Glomerular visceral epithelial cell (primary cell): ENCODE data around the gene ATXN7L3.

ENCODE experiments used
- DNase-seq: peaks from one replicate; pipeline ENCODE4 v3.0.0-alpha.2; 2016; ENCODE audit errors: extremely low spot score

Gene ATXN7L3

DNA sequence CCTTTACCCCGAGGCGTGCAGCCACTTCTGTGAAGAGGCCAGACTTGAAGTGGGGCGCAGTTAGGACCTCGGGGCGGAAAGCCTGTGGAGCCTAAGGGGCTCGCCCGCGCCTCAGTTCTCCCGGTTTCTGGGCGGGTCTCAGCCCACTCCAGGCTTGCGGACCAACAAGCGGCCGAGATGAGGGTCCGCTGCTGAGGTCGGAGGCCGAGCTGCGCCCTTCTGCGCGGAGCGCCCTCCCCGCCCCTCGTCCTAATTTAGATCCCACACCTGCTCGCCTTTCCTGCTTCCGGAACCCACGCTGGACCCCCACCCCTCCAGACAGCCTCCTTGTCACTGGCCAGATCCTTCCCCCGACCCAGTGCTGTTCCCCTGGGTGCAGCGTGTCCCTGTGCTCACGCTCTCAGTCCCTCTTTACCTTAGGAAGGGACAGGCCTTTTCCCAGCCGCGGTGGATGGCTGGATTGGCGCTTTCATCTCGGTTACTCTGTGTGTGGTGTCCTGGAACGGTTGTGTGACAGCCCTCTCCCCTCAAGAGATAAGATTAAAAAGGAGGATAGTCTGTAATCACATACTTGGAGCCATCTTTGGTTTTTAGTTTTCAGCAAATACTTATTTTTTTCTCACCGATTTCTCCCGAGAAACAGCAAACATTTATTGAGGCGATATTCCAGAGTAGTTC is 933 bp upstream of the ATXN7L3 start:
- DNase-seq: no peak

DNA sequence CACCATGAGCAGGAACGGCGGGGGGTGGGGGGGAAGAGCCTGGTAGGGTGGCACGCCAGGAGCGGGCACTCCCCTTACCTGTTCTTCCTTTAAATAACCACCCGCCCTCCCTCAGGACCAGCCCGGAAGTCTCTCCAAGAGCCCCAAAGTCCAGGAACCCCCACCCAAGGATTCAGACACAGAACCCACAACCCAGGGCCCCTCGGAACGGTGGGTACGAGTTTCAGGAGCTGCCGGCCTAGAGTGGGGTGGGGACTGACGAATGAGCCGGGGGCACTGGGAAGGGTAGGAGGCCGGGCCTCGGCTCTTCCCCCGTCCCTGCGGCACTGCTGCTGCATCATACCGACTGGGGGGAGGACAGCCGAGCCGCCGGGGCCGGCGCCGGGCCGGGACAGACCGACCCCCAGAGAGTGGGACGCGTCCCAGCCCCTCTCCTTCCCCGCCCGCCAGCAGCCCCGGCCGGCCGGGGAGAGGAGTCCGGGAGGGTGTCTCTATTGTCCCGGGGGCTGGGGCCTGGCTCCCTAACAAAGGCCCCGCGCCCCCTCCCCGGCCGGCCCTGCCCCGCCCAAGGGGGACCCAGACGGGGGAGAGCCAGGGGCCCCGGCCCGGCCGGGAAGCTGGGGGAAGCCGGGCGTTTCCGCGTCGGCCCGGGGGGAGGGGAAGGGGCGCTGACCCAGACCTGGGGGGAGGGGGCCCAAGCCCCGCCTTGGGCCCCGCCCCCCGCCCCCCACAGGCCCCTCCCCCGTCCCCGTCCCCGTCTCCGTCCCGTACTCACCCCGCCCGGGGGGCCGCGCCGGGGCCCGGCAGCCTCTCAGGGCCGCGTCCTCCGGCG is 747 bp downstream of the ATXN7L3 start:
- DNase-seq: peak; percentile 73

DNA sequence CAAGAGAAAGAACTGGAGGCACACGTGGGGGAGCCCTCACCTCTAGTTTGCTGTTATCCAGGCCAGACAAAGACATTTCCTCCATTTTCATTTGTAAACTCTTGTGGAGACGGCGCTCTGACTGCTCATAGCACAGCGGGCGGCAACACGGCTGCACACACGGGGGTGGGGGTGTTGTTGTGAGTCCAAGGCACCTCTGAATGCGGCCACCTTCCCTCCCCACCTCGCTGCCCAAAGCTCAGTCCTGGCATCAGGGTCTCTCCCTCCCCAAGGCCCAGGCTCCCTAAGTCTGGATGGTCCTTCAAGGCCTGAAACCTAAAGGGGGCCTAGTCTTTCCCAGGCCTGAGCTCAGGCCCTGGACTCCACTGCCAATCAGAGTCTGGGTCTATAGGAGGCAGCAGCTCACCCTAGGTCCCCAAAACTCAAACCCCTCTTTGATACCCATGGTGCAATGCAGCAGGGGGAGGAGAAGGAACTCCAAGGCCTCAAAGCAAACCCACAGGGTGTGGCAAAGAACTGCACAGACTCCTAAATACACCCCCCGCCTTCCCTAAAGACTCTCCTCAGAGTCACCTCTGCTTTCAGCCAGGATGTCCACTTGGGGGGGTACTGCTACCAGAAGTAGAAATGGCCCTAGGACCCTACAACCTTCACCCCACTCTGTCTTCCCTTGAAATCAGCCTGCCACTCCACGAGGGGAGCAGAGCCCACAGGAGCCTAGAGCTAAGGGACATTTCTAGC is 1.5 kb downstream of the ATXN7L3 start:
- DNase-seq: peak; percentile 50

DNA sequence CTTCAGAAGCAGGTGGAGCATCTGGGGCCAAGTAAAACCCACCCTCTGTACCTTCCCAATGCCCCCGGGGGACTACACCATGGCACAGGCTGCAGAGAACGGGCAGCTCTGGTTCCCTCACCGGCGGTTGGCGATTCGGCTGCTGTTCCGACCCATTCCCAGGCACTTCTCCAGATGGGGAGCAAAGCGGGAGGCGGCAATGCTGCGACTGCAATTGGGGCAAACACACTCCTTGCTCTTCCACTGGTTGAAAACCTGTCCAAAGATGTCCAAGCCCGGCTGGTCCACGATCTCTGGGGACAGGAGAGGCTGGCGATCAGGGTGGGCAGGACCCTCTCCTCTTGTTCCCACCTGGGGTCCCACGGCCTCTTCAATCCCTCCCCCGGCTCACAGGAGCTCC is 2.6 kb downstream of the ATXN7L3 start:
- DNase-seq: no peak

DNA sequence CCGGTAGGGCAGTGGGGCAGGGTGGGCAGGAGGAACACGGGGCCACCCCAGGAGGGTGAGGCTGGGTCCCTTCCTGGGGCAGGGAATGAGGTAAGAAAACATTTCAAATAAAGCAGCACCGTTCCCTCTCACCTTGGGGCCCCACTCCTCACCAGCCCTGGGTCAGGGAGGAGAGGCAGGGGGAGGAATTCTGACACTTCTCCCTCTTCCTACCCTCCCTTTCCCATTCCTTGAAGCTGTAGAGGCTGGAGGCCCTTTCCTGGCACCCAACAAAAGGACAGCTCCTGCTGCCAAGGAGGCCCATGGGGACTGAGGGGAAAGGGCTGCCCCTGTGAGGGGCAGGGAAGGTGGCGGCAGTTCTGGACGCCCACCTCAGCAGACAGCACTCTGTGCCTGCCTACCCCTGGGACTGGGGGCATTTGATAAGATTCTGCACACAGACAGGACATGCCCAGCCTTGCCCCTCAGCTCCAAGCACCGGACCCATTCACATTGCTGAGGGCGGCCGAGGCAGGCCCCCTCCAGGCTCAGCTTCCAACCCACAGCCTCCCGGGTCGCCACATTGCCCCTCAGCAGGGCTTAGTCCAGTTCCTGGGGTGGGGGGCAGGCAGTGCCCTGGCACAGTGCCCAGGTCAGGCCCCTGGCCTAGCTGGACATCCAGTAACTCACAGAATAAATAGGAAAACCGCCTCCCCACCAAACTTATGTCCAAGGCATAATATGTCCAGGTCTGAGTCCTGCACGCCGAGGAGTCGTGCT is 6.2 kb downstream of the ATXN7L3 start:
- DNase-seq: no peak

DNA sequence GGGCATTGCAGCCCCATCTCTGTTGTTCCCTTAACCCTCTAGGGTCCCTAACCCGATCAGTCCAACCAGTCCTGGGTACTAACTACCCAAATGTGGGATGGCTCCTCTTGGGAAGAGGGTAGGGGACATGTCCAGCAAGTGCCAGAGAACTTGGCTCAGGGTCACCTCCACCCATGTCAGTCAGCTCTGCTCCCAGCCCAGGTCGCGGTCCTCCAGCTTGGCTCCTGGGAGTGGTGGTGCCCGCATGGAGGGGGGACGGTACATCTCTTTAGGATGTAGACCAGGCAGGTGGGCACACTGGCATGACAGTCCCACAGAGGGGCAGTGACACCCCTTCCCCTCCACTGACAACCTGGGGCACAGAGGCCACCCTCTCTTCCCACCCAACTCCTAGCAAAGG is 6.9 kb downstream of the ATXN7L3 start:
- no peak for DNase-seq

DNA sequence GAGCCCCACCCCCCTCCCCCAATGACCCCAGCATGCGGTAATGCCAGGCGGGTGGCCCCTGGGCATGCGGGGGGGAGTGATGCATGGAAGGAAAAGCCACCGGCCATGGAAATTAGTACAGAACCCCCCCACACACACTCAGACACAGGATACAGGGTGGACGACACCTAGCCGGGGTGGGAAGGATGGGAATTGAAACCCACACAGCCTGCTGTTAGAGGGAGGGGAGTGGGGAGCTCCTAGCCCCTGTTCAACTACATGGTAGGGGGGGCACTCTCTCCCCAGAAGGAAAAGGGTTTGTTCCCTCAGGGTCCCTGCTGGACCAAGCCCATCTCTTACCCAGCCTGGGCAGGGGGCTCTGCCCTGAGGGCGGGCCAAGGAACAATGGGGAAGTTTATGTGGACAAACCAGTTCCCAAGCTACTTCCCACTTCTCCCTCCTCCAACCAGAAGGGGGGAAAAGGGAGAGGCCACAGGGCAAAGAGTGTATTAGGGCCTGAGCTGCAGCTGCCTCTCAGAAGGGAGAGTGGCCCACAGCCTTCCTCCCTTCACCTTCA is 7.7 kb downstream of the ATXN7L3 start:
- no peak for DNase-seq

DNA sequence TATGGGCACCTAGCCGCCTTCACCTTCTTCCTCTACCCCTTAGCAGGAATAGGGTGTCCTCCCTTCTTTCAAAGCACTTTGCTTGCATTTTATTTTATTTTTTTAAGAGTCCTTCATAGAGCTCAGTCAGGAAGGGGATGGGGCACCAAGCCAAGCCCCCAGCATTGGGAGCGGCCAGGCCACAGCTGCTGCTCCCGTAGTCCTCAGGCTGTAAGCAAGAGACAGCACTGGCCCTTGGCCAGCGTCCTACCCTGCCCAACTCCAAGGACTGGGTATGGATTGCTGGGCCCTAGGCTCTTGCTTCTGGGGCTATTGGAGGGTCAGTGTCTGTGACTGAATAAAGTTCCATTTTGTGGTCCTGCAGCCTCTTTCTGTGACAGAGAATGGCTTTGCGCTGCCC is 8.3 kb downstream of the ATXN7L3 start:
- DNase-seq: no peak

DNA sequence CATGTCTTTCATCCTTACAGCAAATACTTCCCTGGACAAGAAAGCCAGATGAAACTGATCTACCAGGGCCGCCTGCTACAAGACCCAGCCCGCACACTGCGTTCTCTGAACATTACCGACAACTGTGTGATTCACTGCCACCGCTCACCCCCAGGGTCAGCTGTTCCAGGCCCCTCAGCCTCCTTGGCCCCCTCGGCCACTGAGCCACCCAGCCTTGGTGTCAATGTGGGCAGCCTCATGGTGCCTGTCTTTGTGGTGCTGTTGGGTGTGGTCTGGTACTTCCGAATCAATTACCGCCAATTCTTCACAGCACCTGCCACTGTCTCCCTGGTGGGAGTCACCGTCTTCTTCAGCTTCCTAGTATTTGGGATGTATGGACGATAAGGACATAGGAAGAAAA is 9.2 kb downstream of the ATXN7L3 start:
- DNase-seq: no peak

DNA sequence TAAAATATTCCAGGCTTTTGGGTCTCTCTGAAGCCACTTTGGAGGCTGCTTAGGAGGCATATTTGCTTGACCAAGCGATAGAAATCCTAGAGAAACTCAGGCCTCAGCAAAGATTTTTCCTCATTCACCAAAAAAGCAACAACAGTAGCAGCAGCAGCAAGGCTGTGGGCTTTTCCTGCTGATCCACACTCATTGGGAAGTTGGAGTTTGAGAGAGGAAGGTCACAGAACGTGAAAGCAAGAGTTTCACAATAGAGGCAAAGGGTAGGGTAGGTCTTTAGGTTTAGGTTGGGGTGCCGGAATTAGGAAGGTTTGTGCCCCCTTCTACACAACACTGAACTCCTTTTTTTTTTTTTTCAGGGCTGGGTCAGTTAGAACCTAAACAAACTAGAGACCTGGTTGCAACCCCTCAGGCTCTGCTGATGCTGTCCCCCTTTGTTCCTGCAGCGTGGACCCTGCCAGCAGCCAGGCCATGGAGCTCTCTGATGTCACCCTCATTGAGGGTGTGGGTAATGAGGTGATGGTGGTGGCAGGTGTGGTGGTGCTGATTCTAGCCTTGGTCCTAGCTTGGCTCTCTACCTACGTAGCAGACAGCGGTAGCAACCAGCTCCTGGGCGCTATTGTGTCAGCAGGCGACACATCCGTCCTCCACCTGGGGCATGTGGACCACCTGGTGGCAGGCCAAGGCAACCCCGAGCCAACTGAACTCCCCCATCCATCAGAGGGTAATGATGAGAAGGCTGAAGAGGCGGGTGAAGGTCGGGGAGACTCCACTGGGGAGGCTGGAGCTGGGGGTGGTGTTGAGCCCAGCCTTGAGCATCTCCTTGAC is 10.9 kb downstream of the ATXN7L3 start:
- no peak for DNase-seq

DNA sequence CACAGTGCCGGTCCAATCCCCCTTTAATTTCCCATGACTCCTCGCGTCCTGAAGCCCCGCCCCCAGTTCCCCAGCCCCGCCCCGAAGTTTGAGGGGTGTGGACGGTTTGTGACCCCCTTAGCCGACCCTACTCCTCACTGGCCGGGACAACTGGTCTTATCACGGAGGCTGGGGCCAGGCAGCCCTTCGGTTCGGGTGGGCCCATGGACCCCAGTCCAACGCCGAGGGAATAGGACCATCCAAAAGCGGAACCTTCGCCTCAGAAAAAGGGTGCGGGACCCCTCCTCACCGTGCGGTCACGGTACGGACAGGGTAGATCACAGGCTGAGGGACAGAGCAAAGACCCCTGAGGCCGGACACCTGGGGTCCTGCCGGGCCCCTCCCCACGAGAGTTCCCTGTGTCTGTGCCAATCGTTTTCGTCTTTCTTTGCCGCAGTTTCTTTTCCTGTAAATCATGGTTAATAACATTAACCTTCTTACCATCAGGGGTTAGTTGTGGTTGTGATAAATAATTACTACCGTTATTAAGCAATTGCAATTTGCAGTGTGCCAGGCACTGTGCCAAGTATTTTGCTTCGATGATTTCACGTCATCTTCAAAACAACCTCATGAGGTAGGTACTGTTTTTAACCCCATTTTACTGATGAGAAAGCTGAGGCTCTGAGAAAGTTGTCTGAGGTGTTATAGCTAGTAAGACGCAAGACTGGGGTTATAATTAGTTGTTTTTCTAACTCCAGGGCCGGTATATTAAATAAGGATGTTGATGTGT is 12.4 kb downstream of the ATXN7L3 start:
- no peak for DNase-seq

DNA sequence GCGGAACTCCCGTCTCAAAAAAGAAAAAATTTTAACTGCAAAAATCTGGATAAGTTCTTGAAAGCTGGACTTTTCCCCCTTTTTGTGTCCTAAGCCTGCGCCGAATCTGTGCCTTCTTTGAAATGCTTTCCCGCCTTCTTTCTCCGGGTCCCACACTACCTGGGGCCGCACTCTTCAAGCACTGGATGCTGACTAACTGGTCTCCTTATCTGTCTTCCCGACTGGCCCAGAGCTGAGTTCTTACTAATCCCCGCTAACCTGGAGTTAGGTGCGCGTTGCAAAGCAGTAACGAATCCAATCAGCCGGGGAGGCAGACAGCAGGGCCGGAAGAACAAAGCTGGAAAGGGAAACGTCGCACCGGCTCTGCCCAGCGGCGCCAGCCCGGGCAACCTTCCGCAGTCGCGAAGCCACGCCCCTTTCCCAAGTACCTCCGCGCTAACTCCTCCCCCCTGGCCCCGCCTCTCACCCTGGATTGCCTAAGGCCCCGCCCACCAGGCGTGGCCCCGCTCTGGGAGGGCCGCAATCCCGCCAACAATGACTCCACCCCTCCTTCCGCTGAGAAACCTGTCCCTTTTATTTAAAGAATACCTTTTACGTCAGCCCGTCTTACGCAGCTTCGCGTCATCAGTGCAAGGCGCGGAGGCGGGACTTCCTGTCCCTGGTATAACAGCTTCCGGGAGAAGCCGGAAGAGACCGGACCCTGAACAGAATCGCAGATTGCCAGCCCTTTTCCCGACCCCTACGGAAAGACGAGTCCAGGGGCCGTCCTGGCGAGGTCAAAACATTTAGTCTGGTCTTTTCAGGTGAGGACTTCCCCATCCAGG is 13.2 kb downstream of the ATXN7L3 start, which contains the start of gene TMUB2:
Gene TMUB2, plus strand, starts transcription at position 666 of the 824 bp plus-strand sequence. CDS start 737 bp downstream, outside the sequence.
- DNase-seq: peak; percentile 100

DNA sequence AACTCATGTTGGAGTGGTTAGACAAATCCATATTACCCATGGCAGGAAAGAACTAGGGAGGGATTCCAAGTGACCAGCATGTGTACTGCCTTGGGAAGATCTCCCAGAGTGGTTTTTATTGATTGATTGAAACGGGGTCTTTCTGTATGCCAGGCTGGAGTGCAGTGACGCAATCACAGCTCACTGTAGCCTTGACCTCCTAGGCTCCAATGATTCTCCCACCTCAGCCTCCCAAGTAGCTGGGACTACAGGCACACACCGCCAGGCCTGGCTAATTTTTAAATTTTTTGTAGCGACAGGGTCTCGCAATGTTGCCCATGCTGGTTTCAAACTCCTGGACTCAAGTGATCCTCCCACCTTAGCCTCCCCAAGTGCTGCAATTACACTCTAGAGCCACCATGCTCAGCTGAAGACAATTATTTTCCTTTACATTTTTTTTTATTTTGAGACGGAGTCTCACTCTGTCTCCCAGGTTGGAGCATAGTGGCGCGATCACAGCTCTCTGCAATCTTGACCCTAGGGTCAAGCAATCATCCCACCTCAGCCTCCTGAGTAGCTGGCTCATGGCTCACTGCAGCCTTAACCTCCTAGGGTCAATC is 15.4 kb downstream of the ATXN7L3 start:
- DNase-seq: no peak

DNA sequence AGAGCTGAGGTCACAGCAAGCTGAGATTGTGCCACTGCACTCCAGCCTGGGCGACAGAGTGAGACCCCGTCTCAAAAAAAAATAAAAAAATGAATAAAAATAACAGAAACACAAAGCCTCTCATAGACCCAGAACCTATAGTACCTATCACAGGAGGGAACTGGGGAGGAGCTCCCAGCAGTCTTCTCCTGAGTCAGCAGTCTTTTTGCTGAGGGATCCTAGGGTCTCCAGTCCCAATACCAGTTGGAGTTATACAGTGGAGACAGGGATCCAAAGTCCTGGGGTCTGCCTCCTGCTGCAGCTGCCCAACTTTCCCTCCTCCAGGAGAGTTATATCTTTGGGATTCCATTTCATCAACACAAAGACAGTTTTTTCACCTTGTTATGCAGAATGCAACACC is 16.7 kb downstream of the ATXN7L3 start:
- no peak for DNase-seq

DNA sequence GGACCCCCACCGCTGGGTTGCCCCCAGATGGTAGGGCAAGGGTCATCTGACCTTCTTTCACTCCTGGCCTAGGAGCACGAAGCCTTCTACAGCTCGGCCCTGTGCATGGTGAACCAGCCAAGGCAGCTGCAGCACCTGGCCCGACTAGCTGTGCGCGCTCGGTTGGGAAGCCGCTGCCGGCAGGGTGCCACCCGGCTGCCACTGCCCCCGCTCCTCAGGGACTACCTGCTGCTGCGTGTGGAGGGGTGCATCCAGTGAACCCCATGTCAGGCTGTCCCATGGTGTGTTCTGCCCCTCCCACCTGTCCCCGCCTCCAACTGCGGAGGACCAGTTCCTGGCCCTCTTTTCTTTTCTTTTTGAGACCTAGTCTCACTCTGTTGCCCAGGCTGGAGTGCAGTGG is 21.6 kb downstream of the ATXN7L3 start:
- DNase-seq: no peak

DNA sequence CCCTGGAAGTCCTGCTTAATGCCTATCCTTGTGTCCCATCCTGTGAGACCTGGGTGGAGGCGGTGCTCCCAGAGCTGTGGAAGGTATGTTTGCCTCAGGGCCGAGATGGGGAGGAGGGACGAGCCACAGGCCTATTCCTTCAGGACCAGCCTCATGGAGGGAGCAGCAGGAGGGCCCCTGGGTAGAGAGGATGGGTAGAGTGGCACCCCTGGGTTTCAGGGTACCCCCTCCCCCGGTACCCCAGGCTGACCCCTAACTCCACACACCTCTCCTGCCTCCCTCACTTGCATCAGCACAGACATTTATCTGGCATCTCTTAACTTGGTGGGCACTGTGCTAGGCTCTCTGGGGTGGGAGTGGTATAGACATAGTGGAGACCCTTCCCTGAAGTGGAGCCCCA is 22.0 kb downstream of the ATXN7L3 start:
- no peak for DNase-seq

DNA sequence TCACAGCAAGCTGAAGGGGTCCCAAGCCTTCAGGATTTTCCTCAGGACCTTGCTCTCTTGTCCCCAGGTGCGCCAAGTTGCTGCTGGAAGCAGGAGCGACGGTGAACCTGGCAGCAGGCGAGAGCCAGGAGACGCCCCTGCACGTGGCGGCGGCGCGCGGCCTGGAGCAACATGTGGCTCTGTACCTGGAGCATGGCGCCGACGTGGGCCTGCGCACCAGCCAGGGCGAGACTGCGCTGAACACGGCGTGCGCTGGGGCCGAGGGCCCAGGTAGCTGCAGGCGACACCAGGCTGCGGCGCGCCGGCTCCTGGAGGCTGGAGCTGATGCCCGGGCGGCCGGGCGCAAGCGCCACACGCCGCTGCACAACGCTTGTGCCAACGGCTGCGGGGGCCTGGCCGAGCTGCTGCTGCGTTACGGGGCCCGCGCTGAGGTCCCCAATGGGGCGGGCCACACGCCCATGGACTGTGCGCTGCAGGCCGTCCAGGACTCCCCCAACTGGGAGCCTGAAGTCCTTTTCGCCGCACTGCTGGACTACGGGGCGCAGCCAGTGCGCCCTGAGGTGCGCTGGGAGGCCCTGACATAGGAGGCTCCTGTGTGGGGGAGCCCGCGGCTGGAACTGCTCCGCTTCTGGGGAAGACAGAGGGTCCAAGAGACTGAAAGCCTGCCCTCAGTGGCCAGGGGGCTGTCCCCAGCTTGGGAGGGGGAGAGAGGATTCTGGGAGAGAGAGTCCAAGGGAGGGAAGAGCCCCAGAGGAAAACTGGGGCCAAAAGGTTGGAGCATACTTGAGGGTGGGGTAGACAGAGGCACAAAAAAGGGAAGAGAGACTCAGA is 22.8 kb downstream of the ATXN7L3 start:
- DNase-seq: no peak

DNA sequence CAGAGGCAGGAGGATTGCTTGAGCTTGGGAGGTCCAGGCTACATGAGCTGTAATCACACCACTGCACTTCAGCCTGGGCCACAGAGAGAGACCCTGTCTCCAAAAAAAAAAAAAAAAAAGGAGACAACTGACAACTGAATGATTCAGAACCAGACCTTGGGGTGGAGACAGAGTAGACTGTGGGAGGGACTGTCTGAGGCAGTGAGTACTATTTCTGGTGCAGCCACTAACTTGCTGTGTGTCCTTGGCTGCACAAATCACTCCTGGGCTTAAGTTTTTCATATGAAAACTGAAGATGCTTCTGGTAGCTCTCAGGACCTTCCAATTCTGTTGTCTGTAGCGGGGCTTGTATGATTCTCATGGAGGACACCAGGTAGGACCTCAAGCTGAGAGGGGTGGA is 23.4 kb downstream of the ATXN7L3 start:
- DNase-seq: no peak
